IPS DF 19.7 (cell line): ENCODE data around the gene BAHCC1.

Source experiments
- DNase-seq: peaks from one replicate; pipeline ENCODE4 v3.0.0-alpha.2; 2013; ENCODE audit warnings: low read depth, low spot score

The BAHCC1 gene

DNA sequence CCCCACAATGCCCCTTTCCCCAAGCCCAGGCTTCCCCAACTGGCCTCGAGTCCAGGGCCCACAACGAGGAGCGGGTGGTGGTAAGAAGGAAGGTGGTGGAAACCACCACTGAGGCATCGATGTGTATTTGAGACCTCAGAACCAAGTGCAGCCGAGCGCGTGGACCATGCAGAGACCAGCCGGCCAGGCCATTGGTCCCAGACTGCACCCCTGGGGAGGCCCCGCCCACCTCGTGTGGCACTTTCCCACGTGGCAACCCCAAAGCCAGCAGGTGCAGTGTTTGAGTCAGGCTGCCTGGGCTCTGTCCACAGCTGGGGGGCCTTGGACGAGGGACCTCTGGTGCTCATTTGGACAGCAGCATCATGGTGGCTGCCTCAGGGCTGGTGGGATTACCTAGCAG, 28.1 kb upstream of the BAHCC1 start:
- no peak for DNase-seq

DNA sequence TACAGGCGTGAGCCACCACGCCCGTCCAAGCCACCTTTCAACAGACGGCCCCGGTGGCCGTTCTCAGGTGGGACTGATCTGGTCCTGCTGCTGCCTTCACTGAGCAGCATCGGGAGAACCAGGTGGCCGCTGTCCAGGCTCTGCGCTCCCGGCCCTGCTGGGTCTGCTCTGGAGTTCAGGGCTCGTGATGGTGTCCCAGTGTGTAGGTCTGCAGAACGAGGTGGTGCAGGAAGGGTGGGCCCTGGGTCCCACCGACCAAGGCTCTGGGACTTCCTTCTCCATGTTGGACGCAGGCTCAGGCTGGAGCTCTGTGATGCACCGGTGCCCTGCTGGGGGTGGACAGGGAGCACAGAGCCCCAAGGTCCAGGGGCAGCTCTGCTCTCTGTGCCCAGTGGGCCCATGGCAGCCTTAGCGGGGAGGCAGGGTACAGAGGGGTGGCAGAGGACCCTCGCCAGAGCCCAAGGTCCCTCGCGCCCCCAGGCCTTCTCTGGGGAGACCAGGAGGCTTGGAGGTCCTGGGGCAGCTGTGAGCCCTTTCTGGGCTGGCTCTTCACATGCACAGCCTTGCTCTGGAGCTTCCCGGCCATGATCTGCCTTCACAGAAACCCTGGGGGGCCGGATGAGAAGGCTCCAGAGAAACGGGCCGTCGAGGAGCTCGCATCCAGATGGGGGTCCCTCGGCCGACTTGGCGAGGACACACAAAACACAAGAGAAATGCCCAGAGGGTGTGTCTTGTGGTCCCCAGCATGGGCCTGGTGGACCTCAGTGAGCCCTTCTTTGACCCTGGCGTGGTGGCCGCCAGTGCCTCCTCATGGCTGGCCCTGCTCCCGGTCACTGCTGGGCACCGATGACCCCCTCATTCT, 26.9 kb upstream of the BAHCC1 start:
- no peak for DNase-seq

DNA sequence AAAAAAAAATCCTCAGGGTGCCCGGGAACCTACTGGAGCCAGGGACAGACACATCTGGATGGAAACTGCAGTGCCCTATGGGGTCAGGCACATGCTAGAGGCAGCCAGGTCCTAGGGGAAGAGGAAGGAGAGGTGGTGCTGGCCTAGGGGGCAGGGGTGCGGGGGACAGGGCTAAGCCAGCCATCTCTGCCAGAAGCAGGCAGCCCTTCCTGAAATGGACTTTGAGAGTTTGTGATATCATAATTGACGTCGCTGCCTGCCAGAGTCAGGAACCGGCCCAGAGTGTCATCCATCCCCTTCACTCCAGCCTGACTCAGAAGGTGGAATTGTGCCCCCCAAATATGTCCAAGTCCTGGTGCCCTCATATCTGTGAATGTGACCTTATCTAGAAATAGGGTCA, 25.0 kb upstream of the BAHCC1 start:
- no peak for DNase-seq

DNA sequence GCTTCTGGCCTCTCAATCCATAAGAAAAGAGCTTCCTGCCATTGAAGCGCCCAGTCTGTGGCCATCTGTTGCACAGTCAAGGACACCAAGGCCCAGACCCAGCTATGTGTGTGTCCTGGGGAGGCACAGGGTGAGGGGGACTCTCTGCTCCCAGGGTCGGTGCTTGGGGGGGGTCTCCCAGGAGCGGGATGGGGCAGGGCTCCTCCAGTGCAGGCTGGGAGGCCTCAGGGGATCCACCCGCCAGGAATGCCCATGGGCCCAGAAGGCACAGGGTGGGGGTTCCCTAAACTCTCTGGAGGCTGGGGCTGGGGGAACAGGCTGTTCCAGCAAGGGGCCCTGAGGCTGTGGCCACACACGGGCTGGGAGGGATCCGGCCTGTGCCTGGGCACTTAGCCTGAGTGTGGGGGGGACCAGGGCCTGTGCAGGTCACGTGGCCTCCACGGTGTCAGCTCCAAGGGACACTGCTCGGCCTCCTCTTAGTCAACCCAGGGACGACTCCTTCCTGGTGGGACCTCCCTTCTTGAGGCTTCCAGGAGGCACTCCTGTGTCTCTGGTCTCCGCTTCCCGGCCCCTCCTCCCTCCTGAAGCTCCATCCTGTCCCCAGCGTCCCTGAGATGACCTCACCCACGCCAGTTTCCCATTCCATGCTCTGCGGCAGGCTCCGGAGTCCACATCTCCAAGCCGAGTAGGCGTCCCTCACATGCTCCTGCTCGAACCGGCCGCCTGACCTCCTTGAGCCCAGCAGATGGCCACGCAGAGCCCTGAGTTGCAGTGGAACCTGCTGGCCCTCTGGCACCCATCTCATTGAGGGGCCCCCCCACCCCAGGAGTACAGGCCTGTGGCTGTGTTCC, 23.1 kb upstream of the BAHCC1 start:
- DNase-seq: no peak

DNA sequence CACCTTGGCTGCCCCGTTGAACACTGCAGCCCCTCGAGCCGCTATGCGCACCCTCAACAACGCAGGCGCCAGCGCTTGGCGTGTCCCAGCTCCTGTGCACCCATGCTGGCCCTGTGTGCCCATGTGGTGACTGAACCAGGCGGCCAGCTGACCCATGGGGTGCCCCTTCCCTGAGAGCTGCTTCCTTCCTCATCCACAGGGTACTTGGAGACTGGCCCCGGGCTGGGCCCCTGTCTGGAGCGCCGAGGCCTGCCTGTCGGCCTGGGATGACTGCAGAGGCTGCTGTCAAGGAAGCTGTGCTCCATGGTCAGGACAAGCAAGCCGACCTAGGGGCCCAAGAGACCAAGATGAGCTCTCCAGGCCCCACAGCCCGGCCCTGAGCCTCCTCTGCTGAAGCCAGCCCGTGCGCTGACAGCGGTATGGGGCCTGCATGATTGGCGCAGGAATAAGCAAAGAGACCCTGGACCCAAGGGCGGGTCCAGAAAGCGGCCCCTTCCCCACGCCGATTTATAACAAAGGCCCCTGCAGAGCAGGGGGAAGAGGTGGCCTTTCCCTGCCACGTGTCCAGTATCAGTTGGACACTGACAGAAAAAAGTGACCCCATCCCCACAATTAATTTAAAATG, 21.6 kb upstream of the BAHCC1 start:
- DNase-seq: no peak

DNA sequence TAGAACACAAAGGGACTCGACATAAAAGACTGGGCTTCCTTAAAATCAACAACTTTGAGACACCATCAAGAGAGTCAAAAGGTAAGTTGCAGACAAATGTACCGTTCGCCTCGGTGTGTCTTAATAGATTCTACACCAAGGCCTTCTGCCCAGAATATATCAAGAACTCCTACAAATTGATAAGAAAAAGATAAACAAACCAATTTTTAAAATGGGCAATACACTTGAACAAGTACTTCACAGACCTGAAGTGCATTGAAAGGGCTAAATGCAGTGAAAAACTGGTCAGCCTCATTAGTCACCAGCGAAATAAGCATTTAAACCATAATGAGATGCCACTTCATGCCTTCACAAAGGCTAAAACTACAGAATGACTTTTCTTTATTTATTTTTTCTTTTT, 20.4 kb upstream of the BAHCC1 start:
- DNase-seq: no peak

DNA sequence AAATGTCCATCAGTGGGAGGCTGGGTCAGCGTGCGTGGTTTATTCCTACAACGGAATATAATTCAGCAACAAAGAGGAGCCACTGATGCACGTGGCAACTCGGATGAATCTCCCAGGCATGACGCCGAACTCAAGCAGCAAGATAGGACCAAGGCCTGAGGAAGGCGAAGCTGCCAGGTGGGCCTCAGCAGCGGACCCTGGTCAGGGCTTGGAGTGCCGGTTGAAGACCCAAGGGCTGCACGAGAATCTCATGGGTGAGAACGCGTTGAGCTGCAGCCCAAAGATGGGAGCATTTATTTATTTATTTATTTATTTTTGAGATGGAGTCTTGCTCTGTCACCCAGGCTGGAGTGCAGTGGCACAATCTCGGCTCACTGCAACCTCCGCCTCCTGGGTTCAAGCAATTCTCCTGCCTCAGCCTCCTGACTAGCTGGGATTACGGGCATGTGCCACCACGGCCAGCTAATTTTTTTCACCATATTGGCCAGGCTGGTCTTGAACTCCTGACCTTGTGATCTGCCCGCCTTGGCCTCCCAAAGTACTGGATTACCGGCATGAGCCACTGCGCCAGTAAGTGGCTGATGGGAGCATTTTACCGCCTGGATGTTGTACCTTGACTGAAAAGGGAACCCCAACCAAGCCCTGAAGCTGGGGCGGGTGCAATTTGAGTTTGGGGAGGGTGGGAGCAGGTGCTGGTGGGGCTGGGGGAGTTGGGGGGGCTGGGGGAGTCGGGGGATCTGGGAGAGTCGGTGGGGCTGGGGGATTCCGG, 18.1 kb upstream of the BAHCC1 start:
- no peak for DNase-seq

DNA sequence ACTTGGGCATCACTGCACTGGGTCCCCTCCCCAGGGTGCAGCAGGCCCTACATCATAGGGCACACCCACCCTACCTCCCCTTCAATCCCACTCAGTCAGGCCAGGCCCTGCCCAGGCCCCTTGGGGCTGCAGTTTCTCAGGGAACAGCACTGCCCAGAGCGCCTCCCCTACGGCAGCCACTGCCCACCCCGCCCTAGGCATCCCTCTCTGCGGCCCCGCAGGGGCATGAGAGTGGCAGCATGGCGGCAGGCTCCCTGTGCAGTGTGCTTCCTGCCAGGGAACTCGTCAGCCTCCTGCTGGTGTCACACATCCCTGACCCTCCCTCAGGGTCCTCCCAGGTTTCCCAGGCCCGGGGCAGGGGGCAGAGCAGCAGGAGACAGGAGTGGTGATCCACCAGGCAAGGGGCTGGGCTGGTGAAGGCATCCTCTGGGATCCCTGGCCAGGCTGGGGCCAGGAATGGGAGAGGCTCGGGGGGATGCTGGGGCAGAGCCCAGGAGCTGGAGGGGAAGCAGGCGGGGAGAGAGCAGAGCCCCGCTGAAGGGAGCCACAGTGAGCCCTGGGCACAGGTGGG, 16.2 kb upstream of the BAHCC1 start:
- DNase-seq: no peak

DNA sequence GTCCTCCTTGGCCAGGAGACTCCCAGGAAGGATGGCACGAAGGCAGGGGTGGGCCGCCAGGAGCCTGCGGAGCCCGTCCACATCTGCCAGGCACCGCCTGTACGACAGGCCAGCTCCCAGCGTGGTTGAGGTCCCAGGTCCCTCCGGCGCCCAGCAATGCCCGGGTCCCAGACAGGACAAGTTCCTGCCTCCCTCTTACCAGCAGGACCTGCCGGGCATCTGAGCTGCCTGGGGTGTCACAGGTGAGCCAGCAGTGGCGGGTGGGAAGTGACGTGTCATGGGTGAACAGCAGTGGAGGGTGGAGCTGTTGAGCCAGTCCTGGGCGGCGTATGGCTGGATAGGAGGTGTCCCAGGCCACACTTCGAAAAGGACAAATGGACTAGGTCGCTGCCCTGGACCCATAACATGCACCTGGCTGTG, 15.7 kb upstream of the BAHCC1 start:
- no peak for DNase-seq

- DNase-seq: no peak
Measured at GRCh38 chr17:81380131-81380530, 15.1 kb upstream of the BAHCC1 start.

GRCh38 chr17:81380666-81381518, 14.4 kb upstream of the BAHCC1 start:
- DNase-seq: no peak

GRCh38 chr17:81381632-81382577, 13.4 kb upstream of the BAHCC1 start:
- DNase-seq: no peak

GRCh38 chr17:81382851-81383250, 12.4 kb upstream of the BAHCC1 start:
- no peak for DNase-seq

GRCh38 chr17:81383504-81384421, 11.5 kb upstream of the BAHCC1 start:
- no peak for DNase-seq

DNA sequence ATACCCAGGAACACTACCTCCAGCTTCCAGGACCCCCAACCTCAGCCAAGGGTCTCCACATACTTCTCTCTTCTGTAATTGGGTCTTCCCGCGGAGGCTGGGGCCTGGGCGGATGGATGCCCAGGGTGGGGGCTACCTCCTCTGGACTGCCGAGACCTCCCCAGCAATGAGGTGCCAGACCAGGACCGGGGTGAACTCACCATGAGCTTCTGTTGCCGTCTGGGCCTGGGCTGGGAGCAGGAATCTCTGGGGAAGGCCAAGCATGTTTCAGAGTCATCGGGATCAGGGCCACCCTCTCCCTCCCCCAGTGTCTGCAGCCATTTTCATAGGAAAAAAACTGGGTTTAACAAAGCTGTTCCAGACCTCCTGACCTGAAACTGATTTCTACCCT, 10.3 kb upstream of the BAHCC1 start:
- no peak for DNase-seq

DNA sequence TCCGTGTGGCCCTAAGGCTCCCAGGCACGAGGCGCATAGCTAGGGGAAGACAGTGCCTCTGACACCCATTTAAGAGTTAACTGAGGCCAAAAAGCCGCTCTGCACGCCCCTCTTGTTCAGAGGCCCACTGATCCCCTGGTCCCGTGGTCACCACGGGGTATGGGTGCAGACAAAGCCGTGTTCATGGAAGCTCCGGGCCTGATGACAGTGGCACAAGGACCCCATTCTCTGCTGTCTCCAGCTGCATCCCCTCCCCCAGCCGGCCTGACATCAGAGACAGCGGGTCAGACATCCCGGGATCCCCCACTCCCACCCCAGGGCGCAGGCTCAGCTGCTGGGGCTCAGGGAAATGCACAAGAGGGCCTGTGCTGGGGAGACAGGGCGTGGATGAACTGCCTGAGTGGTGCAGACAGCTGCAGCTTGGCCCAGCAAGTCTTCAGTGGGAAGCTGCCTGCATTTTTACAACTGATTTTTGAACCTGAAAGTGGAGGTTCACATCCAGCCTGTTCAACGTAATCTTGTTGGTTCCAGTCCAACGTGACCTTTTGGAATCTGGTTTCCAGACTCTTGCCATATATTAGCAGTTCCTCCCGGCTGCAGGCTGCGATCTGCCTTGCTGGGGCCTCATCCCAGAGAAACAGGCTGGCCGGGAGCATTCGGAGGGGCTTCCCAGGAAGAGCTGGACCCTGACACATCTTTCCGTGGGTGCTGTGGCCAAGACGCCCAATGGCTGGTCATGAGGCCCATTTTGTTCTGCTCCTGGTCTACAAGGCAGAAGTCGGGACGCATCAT, 9.7 kb upstream of the BAHCC1 start:
- no peak for DNase-seq

DNA sequence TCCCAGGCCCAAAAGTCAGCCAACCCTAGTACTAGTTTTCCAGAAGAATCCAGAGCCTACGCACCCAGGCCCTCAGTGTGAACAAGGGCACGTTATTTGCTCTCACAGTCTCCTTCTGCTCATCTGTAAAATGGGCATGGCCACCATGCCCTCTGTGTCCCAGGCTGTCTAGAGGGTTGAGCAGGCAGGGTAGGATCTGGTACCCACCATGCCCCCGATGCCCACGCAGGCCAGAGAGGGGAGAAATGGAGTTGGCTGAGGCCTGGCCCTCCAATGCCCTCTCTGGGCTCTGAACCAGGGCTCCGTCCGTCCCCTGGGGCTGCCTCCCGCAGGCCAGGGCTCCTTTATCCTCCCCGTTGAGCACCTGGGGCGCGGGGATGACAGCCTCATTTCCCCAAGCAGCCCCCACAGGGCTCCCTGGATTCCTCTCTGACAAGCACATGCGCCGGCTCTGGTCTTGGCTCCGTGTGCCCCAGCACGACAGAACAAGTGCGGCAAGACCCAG, 9.1 kb upstream of the BAHCC1 start:
- no peak for DNase-seq
